Activated CD4-positive, alpha-beta T cell treated with anti-CD3 and anti-CD28 coated beads, Interleukin-2, amount 50 U/mL, for 1 hour (primary cell): Measurements from ENCODE around the gene MAP2K3.

ENCODE experiments used
- DNase-seq: peaks from one replicate; pipeline ENCODE4 v3.0.0-alpha.2; 2020

Gene MAP2K3

DNA sequence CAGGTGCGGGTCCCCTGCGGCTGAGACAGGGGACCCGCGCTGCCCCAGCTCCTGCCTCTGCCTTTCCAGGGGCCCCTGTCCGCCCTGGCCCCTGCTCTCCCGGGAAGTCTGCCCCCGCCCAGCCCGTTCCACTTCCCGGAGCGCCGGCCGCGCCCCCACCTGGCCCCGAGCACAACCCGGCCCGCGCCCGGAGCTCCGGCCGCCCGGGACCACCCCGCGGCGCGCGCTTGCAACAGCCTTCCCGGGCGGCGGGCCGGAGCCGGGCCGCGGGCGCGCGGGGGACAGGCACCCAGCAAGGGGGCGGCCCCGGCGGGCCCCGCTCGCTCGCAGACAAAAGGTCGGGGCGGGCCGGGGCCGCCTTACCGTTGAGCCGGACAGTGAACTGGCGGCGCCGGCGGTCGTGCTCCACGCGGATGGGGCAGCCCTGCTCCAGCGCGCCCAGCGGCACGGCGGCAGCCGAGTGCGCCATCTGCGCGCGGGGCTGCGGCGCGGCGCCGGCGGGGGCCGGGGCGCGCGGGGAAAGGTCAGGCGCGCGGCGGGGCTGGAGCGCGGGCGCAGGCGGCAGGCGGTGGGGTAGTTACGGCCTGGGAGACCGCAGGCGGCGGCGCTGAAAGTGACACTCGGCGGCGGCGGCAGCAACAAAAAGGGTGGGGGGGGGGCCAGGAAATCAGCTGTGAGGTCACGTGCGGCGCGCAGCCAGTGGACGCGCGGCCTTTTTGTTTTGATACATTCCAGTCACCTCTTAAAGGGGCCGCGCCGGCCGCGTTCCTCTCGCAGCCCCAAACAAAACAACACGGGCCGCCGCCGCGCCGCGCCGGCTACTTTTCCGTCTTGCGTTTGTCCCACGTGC is 31.5 kb upstream of the MAP2K3 start, which contains the start of gene NATD1:
NATD1 (minus strand) TSS at position 615 of the 850 bp plus-strand sequence; CDS start at position 469, 146 bp downstream.
- DNase-seq, result peak; percentile 74

DNA sequence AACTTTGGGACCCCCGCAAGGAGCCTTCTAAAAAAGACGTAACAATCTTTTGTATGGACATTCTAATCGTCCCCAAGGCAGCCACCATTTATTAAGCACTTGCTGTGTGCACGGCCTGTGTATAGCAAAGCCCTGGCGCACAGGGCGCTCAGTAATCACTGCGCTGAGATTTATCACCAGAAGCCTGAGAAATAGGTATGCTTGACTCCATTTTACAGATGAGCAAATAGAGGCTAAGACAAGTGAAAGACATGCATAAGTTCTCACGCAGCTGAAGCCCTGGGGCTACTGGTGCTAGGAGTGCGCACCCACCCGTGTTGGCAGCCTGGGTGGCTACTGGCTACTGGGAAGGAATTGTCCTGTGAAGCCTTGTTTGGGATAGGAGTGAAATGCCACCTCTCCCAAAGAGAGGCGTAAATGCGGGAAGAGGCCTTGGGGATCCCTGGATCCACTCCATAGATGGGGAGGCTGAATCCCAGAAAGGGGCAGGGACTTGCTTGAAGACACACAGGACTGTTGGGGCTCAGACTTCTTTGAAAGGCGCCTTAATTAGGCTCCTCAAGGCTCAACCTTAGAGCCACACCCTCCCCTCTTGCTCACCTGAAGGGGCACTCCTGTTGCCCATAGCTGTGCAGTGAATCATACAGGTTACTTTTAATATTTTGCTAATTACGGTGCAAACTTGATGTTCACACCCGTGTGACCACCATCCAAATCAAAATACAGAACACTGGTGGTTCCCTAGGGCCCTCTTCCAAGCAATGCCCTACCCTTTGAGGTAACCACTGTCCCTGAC is 30.7 kb upstream of the MAP2K3 start:
- DNase-seq, result no peak

- no peak for DNase-seq
Observed at GRCh38 chr17:21258593-21258992, 25.9 kb upstream of the MAP2K3 start.

DNA sequence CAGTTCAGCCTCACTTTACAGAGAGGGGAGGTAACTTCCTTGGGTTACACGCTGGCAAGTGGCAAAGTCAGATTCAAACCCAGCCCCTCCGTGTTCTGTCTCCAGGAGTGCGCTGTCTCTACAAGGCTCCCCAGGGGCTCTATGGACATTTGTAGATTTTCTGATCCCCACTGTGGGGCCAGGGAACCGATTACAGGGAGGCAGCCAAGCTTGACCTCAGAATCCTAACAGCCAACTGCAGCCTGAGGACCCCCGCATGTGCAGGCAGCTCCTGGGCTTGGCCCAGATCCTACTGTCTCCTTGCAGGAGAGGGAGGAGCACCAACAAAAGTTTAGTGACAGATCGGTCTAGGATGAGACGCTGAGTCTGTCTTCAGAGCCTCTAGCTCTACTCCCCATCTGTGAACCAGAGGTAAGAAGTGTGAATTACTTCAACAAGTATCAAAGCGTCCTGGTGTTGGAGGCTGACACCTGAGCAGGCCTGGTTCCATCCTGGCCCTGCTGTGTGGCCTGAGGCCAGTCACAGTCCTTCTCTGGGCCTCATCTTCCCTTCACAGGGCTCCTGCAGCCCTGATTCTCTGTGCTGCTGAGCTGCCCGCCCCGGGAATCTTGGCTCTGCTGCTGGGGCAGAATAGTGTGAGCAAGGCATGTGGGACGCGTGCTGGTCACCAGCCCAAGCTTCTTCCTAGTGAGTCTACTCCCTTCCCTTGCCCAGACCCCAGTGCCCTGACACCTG is 22.1 kb upstream of the MAP2K3 start:
- no peak for DNase-seq

GRCh38 chr17:21263376-21263775 is 21.1 kb upstream of the MAP2K3 start:
- no peak for DNase-seq

DNA sequence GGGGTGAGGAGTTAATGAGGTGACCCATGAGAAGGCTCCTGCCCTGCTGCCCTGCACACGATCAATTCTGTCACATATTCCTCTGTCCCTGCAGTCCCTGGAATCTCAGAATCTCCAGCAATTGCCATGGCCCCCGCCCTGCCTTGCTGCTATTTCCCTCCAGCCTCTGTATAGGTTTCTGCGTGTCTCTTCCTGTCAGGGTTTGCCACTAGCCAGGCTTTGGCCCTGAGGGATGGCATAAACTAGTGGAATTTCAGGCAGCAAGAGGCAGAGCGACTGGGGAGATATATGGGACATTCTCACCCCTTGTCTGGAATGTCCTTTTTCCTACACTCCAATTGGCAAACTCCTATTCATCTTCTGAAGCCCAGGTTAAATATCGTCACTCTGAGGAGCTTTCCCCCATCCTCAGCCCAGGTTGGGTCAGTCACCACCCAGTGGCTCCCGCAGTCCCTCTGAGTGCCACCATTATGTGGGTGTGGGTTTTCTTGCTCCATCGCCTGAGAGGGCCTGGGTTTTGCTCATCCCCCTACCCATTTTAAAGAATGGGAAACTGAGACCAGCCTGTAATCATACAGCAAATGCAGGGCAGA is 15.8 kb upstream of the MAP2K3 start:
- no peak for DNase-seq

DNA sequence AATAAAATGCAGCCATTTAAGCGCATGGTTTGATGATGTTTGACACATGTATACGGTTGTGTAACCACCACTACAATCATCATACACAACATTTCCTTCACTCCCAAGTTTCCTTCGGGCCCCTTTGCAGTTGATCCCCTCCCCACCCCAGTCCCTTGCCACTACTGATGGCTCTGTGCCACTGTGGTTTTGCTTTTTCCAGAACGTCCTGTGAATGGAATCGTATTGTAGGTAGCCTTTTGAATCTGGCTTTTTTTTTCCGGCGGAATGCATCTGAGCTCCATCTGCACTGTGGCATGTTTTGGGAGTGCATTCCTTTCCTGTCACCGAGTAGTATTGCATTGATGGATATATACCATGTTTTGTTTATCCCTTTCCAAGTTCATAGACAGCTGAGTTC is 15.1 kb upstream of the MAP2K3 start:
- no peak for DNase-seq

- no peak for DNase-seq
Observed at GRCh38 chr17:21271454-21272183, 12.9 kb upstream of the MAP2K3 start.

DNA sequence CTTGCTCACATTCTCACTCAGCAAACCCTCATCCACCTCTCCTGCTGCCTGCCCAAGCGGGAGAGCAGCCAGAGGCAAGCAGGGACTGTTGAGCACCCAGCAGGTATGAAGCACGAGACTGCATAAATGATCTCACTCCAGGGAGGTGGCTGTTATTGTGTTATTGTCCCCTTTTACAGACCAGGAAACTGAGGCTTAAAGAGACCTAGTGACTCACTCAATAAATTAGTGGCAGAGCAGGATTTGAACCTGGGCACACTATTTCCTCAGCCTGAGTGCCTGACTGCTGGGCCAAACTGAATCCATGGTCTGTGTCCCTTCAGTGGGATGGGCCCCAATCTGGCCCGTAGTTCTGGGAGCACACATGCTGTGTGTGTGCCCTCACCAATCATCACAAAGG is 12.3 kb upstream of the MAP2K3 start:
- DNase-seq, result no peak

DNA sequence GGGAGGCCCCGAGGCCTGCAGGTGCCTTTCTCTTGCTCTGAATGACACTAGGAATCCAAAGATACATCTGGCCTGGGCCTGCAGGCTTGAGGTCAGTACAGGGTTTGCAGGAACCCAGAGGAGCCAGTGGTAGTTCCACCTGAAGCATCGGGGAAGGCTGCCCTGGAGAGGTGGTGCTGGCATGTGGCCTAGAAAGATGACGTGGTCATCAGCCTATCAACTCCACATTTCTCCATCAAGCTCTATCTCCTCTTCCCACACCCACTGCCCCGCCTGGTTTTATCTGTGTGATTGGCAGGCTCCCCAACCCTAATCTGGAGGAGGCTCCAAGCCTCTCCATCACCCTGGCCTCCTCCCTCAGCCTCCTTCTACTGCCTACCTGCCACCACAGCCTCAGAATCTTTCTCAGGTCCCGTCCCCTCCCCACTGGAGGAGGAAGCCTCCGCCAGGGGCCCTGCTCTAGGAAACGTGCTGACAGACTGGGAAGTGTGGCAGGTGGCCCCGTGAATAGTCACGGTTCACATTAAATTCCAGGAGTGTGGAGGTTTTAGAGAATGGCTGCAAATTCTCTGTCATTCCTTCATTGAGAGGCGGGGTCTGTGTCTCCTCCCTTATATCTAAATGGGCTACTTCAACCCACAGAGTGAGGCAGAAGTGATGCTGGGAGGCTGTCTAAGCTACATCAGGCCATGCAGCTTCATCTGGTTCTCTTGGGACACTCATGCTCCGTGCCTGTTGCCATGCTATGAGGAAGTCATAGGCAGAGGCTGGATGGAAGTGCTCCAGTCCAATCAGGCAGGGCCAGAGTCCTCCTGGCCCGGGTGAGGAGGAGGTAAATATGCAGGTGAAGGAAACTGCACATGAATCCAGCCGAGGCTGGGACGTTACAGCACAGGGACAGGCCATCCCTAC is 11.4 kb upstream of the MAP2K3 start:
- DNase-seq, result no peak

GRCh38 chr17:21275047-21275578 is 9.4 kb upstream of the MAP2K3 start:
- DNase-seq, result no peak

GRCh38 chr17:21275579-21276263 is 8.8 kb upstream of the MAP2K3 start:
- peak; percentile 95 for DNase-seq

DNA sequence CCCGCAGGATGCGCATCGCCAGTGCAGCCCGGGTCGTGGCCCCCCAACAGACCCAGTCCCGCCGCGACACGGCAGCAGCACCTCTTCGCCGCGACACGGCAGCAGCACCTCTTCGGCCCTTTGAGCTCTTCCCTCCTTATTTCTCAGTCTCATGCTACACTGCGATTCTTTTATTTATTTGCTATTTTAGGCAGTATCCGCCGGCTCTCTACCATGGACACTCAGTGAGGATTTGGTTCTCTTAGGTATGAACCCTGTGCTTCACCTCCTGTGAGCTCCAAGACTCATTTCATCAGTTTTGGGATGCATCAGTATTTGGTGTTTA is 8.3 kb upstream of the MAP2K3 start:
- no peak for DNase-seq

DNA sequence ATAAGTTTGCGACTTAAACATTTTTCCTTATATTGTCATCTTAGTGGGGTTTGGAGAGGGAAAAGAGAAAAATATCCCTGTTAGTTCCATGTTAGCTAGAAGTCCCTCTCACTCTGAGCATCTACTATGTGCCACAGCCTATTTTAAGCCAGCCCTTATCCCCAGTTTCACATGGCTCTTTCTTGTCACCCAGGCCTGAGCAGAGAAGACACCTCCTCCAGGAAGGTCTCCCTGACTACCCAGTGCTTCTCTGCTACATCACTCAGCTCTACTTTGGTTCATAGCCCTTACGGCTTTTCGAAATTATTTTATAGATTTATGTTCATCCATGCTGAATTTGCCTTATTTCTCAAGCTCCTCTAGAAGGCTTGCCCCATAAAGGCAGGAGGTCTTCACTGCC is 7.2 kb upstream of the MAP2K3 start:
- no peak for DNase-seq

GRCh38 chr17:21278450-21279197 is 5.9 kb upstream of the MAP2K3 start:
- no peak for DNase-seq

GRCh38 chr17:21279198-21279535 is 5.3 kb upstream of the MAP2K3 start:
- DNase-seq, result no peak

DNA sequence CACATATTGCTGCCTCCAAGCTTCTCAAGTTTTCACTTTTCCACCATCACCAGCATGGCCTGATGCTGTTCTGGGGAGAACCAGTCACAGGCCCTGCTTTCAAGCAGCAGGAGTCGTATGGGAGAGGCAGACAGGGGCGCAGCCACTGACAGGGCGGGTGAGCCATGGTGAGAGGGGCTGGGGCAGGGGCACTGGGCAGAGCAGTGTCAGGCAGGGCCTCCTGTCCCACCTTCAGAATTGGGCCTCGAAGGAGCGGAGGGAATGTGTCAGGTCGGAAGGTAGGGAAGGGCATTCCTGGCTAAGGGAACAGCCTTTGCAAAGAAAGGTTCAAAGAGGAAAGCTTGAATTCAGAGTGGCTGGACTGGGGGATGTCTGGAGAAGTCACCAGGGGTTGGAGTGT is 4.9 kb upstream of the MAP2K3 start:
- no peak for DNase-seq

DNA sequence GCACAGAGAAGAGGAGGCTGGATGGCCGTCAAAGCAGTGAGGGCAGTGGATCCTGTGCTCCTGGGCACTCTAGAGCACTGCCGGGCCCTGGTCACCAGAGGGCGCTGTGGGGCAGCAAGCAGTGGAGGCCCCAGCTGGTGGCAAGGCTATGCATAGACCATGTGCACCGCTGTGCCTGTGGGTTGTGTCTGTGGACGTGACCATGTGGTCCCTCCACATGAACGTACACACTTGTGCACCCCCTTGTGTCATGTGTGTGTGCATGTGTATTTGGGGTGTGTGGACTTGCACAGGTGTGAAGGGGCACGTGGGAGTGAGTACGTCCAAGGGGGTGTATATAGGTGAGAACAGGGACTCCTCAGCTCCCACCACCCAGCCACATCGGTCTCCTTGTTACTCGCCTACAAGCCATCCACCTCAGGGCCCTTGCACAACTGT is 4.4 kb upstream of the MAP2K3 start:
- DNase-seq, result peak; percentile 91

DNA sequence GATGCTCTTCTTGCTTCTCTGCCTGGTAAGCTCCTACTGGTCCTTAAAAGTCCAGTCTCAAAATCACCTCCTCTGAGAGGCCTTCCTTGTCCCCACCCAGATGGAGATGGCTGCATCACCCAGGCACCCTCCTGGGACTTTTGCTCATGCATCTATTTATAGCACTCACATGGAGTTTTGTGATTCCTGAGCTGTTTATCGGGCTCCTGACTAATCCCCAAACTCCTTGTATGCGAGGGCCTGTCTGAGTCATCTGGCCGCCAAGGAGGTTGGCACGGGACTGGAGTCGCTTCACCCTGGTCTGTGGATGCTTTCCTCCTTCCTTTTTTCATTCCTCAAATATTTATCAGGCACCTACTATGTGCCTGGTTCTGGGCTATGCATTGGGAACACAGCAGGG is 2.3 kb upstream of the MAP2K3 start:
- no peak for DNase-seq

DNA sequence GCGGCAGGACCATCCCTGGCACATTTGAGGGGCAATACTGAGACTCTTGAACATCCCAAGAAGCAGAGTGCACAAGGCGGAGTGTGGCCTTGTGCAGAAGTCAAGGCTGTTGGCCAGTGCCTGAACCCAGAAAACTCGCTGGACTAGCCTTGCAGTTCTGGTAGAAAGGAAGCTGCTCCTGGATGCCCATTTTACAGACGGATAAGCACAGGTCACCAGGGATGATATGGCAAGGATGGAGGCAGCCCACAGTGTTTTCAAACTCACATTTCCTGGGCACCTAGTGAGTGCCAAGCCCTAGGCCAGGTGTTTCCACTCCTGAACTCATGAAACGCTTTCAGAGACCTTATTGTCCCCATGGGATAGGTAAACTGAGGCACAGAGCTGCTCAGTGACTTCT is 1.7 kb upstream of the MAP2K3 start:
- no peak for DNase-seq
